NOMO-1 treated with dmso at 0.1 percent for 144 hours (cell line): ENCODE measurements around the gene APOA1.
"Not testable (repeated sequence)": the region's sequence is repeated elsewhere in the genome, so short reads cannot be mapped to it uniquely, and the experiment has no call there.

Experiments used
- DNase-seq: peaks from one replicate; lab custom pipeline; 2025; ENCODE audit not compliant: unreplicated experiment; lab: John Stamatoyannopoulos, UW

Gene APOA1

DNA sequence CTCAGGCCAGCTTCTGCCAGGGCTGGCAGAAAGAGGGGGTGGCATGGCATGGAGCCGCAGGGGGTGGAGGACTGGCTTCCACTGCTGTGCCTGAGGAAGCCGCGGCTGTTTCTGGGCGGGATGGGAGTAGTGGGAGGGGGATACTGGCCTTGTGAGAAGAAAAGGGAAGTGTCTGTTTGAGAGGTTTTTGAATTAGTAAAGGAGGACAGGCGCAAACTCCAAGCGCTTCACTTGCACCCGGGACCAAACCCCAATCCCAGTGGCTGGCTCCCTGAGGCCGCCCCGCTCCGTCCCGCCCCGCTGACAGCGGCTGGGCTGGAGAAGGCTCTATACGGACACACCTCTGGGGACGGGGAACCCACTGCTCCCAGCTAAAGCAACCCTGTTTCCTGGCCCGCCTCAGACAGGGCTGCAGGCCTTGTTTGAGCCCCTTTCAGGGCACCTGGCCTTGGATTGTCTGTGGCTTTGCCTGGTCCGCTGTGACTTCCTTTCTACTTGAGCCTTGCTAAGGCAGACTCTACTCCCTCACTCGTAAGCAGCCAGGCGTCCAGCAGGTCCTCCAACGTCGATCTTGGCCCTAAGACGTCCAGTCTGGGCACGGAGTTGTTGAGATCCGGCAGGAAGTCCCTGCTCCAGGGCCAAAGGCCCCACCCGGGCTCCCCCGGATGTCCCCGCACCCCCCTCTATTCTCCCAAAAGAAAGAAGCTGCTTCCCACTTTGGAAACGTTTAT is 2.2 kb downstream of the APOA1 start:
- no peak for DNase-seq

DNA sequence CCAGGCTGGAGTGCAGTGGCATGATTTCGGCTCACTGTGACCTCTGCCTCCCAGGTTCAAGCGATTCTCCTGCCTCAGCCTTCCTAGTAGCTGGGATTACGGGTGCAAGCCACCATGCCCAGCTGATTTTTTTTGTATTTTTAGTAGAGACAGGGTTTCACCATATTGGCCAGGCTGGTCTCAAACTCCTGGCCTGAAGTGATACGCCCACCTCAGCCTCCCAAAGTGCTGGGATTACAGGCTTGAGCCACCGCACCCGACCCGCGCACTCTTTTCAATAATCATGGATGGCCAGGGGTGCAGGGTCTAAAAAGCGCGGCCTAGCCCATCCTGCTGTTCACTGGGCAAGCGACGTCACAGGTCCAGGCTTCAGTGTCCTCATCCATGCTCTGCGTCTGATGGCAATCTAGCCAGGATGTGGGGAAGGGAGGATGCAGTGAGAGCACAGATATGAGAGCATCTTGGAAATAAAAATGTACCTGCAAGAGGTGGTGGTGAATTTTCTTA is 2.8 kb downstream of the APOA1 start:
- not testable (repeated sequence) for DNase-seq

DNA sequence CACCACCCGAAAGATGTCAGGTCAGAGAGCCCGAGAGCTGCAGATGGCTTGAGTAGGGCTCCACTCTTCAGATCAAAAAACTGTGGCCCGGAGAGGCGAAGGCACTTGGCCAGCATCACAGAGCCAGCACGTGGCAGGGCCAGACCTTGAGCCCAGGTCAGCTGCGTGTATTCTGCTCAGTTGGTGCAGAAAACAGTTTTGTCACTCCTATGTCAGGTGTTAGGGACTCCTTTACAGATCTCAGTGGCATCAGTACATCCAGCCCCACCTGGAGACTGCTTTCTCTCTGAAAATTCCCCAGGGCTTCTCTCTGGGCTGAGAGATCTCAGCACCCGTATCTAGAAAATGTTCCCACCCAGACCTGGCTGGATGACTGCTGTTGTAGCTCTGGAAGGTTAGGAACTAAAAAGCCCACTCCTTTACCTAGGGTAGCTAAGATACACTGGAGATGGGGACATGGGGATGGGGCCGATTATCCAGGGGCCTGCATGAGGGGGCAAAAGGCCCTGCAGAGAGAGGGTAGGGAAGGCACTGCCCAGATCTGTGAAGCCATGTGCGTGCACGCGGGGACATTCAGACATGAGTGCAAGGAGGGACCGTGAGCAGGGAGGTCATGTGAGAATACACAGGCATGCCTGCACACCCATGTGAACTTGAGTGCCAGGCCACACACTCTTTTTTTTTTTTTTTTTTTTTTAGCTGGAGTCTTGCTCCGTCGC is 3.4 kb downstream of the APOA1 start:
- DNase-seq = no peak

DNA sequence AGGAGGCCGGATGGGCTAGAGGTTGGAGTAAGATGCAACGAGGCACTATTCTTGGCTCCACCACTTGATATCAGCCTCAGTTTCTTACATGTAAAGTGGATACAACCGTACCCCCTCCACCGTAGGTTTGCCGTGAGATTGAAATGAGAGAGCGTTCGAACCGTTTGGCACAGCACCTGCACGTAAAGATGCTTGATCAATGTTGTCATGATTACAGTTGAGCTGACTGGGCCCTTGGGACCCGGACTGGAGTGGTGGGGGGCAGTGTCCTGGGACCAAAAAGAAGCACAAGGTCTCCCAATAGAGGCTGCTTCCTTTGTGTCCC is 4.0 kb downstream of the APOA1 start:
- DNase-seq = no peak

DNA sequence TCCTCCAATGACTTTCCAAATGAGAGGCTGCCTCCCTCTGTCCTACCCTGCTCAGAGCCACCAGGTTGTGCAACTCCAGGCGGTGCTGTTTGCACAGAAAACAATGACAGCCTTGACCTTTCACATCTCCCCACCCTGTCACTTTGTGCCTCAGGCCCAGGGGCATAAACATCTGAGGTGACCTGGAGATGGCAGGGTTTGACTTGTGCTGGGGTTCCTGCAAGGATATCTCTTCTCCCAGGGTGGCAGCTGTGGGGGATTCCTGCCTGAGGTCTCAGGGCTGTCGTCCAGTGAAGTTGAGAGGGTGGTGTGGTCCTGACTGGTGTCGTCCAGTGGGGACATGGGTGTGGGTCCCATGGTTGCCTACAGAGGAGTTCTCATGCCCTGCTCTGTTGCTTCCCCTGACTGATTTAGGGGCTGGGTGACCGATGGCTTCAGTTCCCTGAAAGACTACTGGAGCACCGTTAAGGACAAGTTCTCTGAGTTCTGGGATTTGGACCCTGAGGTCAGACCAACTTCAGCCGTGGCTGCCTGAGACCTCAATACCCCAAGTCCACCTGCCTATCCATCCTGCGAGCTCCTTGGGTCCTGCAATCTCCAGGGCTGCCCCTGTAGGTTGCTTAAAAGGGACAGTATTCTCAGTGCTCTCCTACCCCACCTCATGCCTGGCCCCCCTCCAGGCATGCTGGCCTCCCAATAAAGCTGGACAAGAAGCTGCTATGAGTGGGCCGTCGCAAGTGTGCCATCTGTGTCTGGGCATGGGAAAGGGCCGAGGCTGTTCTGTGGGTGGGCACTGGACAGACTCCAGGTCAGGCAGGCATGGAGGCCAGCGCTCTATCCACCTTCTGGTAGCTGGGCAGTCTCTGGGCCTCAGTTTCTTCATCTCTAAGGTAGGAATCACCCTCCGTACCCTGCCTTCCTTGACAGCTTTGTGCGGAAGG is 4.8 kb downstream of the APOA1 start:
- DNase-seq = no peak

DNA sequence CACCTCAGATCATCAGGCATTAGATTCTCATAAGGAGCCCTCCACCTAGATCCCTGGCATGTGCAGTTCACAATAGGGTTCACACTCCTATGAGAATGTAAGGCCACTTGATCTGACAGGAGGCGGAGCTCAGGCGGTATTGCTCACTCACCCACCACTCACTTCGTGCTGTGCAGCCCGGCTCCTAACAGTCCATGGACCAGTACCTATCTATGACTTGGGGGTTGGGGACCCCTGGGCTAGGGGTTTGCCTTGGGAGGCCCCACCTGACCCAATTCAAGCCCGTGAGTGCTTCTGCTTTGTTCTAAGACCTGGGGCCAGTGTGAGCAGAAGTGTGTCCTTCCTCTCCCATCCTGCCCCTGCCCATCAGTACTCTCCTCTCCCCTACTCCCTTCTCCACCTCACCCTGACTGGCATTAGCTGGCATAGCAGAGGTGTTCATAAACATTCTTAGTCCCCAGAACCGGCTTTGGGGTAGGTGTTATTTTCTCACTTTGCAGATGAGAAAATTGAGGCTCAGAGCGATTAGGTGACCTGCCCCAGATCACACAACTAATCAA is 5.6 kb downstream of the APOA1 start:
- no peak for DNase-seq

DNA sequence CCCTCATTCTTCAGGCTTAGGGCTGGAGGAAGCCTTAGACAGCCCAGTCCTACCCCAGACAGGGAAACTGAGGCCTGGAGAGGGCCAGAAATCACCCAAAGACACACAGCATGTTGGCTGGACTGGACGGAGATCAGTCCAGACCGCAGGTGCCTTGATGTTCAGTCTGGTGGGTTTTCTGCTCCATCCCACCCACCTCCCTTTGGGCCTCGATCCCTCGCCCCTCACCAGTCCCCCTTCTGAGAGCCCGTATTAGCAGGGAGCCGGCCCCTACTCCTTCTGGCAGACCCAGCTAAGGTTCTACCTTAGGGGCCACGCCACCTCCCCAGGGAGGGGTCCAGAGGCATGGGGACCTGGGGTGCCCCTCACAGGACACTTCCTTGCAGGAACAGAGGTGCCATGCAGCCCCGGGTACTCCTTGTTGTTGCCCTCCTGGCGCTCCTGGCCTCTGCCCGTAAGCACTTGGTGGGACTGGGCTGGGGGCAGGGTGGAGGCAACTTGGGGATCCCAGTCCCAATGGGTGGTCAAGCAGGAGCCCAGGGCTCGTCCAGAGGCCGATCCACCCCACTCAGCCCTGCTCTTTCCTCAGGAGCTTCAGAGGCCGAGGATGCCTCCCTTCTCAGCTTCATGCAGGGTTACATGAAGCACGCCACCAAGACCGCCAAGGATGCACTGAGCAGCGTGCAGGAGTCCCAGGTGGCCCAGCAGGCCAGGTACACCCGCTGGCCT is 7.1 kb downstream of the APOA1 start:
- DNase-seq = no peak

DNA sequence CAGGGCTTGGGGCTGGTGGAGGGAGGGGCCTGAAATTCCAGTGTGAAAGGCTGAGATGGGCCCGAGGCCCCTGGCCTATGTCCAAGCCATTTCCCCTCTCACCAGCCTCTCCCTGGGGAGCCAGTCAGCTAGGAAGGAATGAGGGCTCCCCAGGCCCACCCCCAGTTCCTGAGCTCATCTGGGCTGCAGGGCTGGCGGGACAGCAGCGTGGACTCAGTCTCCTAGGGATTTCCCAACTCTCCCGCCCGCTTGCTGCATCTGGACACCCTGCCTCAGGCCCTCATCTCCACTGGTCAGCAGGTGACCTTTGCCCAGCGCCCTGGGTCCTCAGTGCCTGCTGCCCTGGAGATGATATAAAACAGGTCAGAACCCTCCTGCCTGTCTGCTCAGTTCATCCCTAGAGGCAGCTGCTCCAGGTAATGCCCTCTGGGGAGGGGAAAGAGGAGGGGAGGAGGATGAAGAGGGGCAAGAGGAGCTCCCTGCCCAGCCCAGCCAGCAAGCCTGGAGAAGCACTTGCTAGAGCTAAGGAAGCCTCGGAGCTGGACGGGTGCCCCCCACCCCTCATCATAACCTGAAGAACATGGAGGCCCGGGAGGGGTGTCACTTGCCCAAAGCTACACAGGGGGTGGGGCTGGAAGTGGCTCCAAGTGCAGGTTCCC is 7.8 kb downstream of the APOA1 start, which contains the start of gene APOC3:
APOC3 (plus strand) TSS at position 383 of the 659 bp plus-strand sequence. CDS start 676 bp downstream, outside the sequence.
- DNase-seq = no peak

DNA sequence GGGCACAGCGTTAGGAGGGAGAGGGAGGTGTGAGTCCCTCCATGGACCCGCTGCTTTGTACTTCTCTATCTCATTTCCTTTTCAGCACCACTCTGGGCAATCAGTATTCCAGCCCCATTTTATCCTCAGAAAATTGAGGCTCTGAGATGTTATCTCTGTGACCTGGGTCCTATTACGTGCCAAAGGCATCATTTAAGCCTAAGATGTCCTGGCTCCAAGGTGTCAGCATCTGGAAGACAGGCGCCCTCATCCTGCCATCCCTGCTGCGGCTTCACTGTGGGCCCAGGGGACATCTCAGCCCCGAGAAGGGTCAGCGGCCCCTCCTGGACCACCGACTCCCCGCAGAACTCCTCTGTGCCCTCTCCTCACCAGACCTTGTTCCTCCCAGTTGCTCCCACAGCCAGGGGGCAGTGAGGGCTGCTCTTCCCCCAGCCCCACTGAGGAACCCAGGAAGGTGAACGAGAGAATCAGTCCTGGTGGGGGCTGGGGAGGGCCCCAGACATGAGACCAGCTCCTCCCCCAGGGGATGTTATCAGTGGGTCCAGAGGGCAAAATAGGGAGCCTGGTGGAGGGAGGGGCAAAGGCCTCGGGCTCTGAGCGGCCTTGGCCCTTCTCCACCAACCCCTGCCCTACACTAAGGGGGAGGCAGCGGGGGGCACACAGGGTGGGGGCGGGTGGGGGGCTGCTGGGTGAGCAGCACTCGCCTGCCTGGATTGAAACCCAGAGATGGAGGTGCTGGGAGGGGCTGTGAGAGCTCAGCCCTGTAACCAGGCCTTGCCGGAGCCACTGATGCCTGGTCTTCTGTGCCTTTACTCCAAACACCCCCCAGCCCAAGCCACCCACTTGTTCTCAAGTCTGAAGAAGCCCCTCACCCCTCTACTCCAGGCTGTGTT is 8.5 kb downstream of the APOA1 start:
- DNase-seq = no peak

DNA sequence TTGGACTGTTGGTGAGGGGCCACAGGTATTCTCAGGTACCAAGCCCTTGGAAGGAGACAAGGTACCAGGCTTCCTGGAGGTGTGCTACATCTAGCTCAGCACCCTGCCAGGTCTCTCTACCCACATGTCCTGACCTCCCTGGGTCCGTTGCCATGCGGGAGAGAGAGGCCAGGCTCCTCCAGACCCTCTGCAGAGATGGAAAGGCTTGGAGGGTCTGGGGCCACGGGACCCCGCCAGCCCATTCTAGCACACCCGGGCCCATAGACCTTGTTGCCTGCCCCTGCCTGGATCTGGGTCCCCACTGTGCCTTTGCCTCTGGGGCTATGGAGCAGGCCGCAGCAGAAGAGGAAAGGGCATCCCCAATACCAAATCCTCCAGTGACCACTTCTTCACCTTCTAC is 10.0 kb downstream of the APOA1 start:
- no peak for DNase-seq

DNA sequence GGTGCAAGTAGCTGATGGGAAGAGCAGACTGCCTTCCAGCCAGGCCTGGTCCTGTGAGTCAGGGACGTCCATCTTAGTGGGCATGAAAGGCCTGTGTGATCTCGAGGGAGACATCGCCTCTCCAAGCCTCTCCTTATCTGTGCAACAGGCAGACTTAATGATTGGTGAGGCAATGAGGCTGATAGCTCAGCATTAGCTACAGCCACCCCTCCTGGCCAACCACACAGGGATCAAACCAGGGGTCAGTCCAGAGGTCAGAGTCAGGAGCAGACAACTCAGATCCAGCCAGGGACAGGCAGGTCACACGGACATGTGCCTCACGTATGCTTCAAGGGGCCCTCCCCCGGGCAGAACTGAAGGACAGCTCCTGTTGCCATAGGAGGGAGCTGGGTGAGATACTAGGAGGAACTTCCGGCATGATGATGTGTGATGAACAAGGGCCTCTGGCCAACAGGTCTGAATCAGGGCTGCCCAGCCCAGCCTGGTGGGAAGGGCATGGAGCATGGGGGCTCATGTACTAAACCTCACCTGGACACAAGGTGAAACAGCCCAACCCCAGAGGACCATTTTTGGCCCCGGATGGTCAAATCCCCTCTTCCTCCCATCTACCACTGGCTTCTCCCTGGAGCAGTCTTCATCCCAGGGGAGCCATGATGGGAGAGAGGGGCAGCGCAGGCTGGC is 10.5 kb downstream of the APOA1 start:
- no peak for DNase-seq

DNA sequence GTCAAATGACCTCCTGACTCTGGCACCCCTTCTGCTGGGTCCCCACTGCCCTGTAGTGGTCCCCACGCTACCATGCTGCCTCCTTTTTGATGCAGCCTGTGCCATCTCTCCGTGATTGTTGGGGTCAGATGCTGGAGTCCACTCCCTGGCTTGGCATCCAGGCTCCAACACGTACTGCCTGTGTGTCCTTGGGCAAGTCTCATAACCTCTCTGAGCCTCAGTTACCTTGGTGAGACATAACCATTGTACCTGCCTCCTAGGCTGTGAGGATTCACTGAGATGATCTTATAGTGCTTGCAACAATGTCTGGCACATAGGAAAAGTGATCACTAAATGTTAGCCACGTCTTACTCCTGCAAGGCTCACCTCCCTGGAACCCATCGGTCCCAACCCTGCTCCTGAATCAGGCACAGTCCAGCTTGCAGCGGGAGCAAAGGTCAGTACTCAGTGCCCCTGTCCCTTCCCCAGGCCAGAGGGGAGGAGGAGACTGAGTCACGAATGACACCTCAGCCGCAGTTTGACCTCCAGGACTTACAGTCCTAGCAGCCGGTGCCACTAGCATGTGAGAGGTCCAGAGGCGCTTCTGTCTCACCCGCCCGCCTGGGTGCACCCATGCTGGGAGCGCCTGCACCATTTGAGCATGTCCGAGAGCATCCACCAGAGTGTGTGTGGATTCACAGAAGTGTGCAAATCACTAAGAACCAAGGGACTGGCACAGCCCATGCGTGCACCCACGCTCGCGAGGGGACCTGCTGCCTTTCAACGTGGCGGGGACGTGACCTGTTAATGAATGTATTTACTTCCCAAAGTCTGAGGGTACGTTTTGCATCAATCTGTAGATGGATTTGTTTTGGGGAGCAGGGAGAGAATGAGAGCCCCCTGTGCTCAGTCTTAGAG is 11.3 kb downstream of the APOA1 start:
- no peak for DNase-seq

DNA sequence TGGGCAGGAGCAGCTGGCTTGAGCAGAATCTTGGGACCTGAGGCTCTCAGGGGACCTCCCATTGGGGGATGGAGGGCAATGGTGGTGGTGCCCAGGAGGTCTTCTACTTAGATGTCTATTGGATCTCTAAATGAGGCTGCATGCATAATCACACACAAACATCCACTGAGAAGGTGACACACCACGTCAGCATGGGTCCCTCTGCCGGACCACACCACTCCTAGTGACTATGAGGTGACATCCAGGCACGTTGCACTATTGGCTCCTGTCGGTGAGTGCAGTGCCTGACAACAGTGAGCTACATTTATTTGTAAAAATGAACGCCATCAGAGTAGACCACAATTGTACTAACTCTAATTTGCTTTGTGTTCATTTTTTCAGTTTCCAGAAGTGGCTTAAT is 12.0 kb downstream of the APOA1 start:
- no peak for DNase-seq

DNA sequence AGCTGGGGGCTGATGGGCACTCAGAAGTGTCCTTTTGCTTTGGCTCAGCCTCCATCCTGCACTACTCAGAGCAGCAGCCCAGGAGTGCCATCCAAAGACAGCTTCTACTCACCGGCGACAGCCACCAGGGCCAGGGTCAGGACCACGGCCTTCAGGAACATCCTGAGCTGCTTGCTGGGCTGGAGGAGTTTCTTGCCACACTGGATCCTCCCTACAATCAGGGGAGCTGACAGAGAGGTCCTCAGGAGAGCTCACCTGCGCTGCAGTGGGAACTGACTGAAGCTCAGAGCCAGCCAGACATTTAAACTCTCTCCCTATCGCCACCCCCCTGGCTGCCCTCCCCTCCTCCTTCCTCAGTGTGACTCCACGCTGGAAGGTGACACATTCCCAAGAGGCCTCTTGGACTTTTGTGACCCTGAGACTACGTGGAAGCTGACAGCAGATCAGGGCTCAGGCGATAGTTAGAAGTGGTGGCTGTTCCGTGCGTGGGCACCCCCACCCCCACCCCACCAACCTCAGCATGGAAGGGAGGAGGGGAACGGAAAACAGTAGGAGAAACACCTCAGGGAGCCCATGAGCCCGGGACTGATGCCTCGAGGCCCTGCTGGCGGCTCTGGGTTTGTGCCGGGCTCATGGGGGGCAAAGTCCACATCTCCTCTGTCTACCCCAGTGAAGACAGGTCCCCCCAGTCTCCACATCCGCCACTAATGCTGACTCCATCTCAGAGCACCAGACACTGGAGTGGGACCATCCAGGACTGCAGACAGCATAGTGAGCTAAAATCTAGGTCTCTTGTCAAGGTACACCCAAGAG is 14.2 kb downstream of the APOA1 start, which contains the start of gene APOA4:
APOA4 (minus strand) TSS at position 274 of the 813 bp plus-strand sequence; CDS start at position 161, 113 bp downstream.
- no peak for DNase-seq

DNA sequence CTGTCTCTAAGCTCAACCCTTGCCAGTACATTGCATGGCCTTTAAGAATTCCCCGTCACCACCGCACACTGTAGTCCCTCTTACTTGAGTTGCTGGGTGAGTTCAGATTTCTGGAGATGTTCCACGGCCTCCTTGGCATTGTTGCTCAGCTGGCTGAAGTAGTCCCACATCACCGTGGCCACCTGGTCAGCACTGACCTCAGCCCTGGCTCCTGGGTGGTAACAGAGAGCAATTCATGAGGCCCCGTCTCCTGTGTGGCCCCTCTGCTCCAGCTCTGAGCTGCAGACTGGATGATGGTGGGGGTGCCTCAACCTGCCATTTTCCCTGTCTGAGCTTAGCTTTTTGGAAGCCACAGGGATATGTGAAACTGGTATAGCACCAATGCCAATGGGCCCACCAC is 14.8 kb downstream of the APOA1 start:
- DNase-seq = no peak
